Hematopoietic multipotent progenitor cell treated with erythropoietin and hydrocortisone succinate and interleukin-3 and kit ligand, for 17 days (in vitro differentiated cells): Measurements from ENCODE around the gene IPO4.

Experiments used
- DNase-seq: peaks from one replicate; pipeline ENCODE4 v3.0.0-alpha.2; 2015; ENCODE audit warnings: low spot score

Gene IPO4

DNA sequence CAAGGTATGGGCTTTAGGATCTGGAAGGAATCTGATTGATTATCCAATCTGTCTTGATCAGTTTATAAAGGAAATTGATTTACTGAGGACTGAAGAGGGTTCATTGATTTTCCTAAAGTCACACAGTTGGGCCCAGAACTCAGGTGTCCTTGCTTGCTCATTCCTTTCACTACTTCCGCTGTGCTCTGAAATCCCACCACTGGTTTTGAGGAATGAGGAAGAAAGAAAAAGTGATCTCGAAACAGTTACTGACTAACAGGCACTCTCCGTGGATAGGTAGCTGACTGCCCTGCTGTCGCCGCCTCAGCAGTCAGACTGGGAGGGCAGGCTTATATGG is 58.3 kb downstream of the IPO4 start, which contains the start of gene FITM1:
Gene FITM1, plus strand, starts transcription at position 280 of the 337 bp plus-strand sequence. CDS start 905 bp downstream, outside the sequence.
- no peak for DNase-seq
